GM19035 (cell line): ENCODE data around the gene EFNA5.
A peak's percentile ranks its signal among the peaks of the same experiment; 100 is the strongest.

Source experiments
- ATAC-seq: cut with Tn5 transposase; IDR thresholded peaks from one replicate; pipeline ENCODE4 v1.9.1; 2021; ENCODE audit not compliant: unreplicated experiment

Gene EFNA5

GRCh38 chr5:107403228-107403953 is 267.3 kb downstream of the EFNA5 start:
- no peak for ATAC-seq

DNA sequence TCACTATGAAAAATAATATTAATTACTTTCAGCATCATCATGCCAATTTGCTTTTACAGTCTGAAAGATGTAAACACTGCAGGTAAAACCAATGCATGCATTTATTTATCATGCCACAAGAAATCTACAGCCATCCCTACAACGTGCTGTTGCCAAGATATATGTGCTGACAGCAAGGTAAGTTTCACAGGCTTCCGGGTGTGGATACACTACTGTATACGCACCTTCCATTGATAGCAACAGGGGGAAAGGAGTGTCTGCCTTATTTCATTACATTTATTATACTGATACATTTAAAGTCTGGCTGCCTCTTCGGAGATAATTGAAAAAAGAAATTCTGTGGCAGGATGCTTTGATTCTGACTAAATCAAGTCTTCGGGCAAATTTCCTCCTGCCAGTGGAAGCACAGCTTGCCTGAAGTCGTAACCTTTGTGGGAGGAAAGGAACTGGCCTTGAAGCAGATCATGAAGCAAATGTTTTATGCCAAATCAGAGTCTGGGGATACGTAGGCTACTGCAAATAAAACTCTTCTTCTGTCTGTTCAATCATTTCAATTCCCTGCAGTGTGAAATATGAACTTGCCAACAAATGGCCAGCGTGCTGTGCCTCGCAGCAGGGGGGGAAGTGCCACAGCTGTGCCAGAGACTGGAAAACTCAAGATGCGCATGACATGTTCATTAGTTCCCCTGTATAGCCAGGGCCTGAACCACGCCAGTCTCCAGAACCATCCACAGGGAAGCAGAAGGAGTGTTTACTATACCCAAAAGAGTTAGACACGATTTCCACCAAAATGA is 268.1 kb downstream of the EFNA5 start:
- no peak for ATAC-seq

- ATAC-seq, result no peak
These were observed 269.1 kb downstream of the EFNA5 start for GRCh38 chr5:107401470-107402122.

DNA sequence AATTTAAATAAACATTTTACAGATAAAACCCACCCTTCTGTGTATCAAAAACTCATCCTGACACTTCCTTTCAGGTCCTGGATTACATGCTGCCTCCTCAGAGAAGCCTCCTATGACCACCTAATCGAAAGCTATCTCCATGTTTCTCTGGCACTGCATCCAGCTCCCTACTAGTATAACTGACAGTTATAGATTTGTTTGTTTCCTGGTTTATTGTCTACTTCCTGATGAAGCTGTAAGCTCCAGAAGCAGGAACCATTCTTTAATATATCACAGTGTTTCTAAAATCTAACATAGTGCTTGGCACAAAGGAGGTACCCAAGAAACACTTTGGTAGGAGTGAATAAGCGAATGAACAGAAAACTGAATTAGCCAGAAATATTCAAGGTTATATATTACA is 270.4 kb downstream of the EFNA5 start:
- no peak for ATAC-seq

GRCh38 chr5:107398703-107399102 is 272.0 kb downstream of the EFNA5 start:
- no peak for ATAC-seq

- peak; percentile 44 for ATAC-seq
These were observed 274.4 kb downstream of the EFNA5 start for GRCh38 chr5:107396351-107396690.

DNA sequence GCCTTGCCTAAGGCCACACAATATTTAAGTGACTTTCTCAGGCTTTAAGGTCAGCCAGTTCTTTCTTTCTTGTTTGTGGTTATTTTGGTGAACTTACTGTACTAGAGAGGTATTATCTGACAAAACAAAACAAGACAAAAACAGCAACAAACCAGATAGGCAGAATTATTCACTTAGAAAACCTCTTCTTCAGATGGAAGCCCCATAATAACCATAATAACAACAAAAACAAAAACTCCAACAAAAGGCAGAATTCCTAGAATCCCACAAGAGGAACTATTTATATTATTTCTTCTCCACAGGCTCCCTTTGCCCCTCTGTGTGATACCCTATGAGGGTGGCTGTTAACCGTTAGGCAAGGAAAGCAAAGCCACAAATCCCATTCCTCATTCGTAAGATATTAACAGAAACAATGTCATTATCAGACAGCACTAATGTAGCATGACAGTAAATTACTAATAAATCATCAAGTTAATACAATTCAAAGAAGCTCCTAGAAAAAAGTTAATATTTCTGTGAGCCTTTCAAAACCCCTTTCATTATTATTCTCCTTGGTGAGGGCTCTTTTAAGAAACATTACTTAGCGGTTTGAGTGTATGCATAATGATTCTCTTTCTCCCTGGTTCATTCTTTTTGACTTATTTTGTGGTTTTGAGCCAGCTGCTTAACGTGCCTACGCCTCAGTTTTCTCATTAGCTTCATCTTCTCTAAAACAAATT is 274.9 kb downstream of the EFNA5 start:
- ATAC-seq, result peak; percentile 80

GRCh38 chr5:107393851-107394250 is 276.9 kb downstream of the EFNA5 start:
- no peak for ATAC-seq

DNA sequence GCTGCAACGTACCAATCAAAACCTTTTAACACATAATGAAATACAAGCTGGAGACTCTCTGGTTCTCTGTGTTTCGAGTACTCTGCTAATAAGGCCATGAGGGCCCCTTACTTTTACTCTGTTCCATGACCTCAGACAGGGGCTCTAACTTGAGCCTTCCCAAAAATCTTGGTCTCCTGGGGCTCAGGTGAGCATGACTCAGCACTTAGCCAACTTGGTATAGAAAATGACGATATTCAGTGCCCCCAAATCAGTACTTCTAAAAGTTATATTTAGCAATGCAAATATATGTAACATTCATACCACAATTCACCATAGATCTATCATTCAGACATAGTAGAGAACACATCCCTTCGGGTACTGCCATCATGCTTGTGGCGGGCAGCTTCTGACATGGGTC is 278.9 kb downstream of the EFNA5 start:
- ATAC-seq, result no peak

DNA sequence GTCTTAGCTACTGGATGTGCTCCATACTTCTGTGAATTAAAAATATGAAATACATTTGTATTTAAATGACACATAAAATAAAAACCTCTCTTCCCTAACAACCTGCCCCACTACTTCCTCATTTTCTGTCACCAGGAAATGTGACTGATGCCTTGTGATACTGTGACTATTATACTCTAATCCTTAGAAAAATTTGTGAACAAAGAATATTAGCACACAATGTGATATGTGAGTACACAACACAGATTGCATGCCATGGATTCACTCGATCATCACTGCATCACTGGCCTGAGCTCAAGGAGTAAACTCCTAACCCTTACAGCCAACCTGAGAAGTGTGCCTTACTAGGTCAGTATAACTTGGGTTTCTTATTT is 281.0 kb downstream of the EFNA5 start:
- ATAC-seq, result no peak

DNA sequence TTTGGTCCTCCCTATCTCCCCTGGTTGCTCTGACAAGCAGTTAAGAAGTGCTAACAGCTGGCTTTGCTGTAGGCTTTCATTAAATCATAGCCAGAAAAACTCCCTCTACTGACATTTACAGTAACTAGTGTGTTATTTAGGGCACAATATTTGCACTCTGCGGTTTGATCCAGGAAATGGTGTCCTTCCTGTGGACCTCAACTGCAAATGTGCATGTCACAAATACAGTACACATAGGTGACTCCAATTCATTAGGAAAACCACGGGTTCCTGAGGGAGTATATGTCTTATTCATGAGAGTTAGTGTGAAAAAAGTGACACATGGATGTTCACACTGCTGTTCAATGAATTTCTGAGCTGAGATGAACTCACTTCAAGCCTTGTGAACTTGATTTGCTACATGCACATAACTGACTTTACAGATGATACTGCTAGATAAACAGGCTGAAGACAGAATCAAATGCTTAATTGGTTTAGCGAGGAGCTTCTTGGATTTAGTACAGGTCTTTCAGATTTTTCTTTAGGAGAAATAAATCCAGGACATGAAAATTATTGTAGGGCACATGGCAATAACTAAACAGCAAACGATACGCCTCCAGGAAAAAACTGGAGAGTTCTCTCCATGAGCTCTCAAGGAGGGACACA is 281.5 kb downstream of the EFNA5 start:
- peak; percentile 89 for ATAC-seq

DNA sequence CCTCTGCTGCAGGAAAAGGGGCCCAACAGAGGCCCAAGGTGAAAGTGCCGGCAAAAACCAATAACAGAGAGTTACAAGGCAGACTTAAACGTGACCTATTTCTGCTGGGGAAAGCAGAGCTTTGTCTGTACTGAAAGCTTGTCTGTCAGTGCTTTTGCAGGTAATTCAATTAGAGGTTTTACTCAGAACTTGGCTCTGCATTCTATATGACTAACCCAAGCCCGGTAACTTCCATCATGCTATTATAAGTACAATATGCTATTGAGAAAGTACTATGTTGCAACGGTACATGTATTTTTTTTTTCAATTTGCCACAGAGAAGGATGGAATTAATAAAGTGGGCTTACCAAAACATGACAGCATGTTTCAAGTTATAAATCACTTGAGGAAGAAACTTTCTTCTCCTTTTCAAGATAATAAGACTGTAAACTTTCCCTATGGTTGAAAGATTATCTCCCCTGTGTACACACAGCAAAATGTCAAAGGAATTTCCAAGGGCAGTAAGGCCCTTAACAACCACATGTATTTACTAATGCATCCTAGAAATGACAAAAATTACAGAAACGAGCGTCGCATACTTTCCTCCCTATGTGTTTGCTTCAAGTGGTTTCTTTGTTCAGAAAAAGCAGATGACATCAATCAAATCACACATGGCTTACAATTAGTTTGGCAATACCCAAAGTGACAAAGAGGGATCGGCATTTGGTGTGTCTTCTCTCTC is 282.4 kb downstream of the EFNA5 start:
- peak; percentile 46 for ATAC-seq

- no peak for ATAC-seq
These were observed 283.1 kb downstream of the EFNA5 start for GRCh38 chr5:107387526-107388140.

DNA sequence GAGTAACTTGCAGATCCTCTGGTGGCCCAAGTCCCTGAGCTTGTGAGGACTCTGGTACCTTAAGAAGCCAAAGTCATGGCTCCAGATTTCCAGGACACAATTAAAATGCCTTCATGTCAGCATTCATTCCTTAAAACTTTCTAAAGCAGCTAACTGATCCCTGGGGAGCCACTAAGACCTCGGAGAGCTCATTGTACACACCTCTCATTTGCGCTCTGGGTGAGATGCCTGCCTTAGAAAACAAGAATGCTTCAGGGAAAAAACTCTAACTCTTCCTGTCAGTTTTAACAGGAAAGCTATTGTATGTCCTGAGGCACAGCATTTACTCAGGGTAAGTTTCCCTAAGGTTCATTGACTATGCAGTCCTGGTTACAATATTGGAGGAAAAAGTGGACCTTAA is 285.0 kb downstream of the EFNA5 start:
- no peak for ATAC-seq

DNA sequence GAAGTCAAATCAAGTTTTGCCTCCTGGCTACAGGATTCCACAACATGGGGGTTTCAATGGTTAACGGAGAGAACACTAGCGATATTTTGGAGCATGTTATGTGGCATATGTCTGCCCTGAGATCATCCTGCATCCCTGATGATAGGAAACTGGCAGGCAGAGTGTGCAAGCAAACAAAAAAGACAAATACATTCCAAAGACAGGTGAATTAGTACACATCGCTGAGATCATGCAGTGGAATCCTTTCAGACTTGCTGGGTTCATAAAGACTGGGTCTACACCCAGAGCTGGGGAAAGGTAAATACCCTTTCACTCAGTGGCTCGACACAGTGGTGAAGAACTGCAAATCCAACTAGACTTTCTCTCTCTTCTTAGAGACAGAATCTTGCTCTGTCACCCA is 286.5 kb downstream of the EFNA5 start:
- ATAC-seq, result no peak

GRCh38 chr5:107383414-107383813 is 287.3 kb downstream of the EFNA5 start:
- ATAC-seq, result no peak

- ATAC-seq, result no peak
These were observed 289.4 kb downstream of the EFNA5 start for GRCh38 chr5:107381189-107381856.

GRCh38 chr5:107380654-107381053 is 290.1 kb downstream of the EFNA5 start:
- no peak for ATAC-seq

- no peak for ATAC-seq
These were observed 292.4 kb downstream of the EFNA5 start for GRCh38 chr5:107378218-107378899.
